ENCODE data around the gene SP4.

SP4 gene

DNA sequence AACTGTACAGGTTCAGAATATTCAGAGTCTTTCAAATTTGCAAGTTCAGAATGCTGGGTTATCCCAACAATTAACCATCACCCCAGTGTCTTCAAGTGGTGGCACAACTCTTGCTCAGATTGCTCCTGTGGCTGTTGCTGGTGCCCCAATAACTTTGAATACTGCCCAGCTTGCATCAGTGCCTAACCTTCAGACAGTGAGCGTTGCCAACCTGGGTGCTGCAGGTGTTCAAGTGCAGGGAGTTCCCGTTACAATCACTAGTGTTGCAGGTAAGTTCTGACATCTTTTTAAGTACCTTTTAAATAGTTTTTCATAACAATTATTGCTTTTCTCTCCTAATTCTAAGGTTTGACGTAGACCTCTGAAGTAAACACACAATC is 2.7 kb downstream of the SP4 start:
- DNase-seq (ENCODE audit: extremely low spot score, insufficient read length, low read depth): no peak
- no peak for FAIRE-seq

DNA sequence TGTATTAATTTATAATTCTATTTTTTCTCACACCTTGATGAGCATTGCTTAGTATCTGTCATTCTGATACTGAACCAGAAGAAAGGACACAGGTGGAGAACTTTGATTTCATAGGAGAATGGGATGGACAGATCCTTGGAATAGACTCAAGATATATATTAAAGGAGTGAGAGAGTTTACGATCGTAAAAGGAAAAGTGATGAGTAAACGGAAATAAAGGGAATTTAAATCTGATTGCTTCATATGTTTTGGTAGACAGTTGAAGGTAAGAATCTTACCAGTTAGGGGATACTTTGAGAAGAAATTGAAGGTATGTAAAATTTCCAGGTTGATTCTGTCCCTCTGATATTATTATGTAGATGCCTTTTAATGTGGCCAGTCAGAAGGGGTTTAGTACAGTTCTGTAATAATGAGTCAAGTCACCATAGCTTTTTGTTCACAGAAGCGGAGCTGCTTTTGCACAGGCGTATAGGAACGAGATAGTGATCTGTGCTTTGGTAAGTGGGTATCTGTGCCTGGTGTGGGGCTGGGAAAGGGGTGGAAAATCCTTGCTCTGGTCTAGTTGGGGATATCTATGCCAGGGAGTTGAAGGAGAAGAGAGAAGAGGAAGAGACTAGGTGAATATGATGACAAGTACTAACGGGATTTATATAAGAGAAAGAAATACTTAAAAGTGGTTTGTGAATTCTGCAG is 15.4 kb downstream of the SP4 start:
- DNase-seq (ENCODE audit: extremely low spot score, insufficient read length, low read depth) (no peak), FAIRE-seq (no peak)

DNA sequence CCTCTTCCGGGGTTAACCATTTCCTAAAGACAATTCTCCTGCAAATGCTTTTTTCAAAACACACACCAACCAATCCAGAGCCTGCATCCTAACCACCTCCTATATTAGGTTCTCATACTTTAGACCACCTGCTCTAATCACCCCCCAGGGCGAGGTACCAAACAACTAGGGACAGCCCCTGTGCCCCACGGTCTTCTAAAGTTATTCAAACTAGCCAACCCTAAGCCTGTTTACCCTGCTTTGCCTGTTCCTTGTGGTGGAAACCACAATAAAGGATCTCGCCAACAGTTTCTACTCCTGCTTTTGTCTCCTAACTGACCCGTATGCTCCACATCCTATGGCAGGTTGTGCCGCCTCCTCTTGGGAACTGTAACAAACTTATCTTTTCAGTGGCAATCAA is 21.1 kb downstream of the SP4 start:
- FAIRE-seq: no peak
- DNase-seq (ENCODE audit: extremely low spot score, insufficient read length, low read depth): no peak

DNA sequence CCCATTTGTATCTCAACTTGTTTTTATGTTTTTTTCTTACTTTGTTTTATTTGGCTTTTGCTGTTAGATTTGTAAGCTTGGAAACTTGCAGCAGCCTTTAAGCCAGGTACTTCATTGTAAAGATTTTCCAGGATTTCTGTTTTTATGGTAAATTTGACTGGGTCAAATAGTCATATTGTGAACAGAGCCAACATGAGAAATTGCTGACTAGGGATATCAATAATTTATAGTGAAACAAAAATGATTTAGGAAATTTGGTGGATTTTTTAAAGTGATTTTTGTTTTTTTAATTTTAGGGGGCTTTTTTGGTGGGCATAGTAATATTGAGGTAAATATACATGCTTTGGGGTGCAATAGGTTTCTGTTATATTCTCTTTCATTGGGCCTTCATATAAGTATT is 22.2 kb downstream of the SP4 start:
- DNase-seq (ENCODE audit: extremely low spot score, insufficient read length, low read depth) (no peak), FAIRE-seq (no peak)

DNA sequence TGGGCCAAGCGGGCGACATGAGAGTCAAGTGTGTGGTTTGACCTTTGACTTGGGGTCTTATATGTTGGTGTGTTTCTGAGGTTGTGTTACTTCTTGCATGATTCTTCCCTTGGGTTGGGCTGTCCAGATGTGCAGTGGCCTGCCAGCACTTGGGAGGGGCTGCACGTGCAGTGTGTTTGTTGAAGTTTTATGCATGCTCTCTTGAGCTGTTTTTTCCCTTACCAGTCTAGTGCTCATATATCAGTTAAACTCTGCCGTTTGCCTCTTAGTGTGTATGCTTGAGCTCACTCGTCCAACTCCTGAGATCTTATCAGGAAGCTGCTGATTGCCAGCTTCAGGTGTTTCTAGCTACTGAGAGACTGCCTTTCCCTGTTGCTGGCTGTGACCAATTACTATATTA is 23.1 kb downstream of the SP4 start:
- DNase-seq (ENCODE audit: extremely low spot score, insufficient read length, low read depth) (no peak), FAIRE-seq (no peak)

DNA sequence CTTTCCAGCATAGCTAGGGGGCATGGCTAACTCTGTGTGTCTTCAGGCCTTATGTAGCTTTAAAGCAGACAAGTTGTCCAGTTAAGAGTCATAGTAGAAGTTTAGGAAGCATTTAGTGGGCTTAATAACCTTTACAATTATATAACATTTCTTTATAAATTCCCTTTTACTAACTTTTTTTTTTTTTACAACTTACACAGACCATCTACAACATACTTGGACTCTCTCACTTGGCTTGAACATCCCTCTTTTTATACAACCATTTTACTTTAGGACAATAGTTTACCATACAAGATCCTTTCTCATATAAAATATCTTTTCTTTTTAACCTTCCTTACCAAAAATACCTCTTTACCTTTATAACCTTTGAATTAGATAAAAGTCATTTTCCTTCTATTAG is 26.3 kb downstream of the SP4 start:
- FAIRE-seq: no peak
- DNase-seq (ENCODE audit: extremely low spot score, insufficient read length, low read depth): no peak

DNA sequence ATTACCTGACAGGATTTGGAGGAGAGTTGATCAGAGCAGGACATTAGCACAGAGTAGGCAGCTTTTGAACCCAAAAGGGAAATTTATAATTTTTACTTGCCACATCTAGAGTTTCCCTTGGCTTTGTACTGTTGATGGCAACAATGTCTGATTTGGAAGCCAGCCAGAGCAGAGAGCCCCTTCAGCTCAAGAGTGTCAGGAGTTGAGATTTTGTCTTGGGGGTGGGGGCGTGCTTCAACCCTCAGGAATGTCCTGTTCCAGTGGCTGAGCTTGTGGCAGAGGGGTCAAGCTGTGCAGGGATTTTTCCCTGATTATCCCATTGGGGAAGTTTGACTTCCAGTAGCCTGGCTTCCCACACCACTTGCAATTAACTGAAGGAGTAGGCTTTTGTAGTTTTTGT is 27.0 kb downstream of the SP4 start:
- no peak for FAIRE-seq
- no peak for DNase-seq (ENCODE audit: extremely low spot score, insufficient read length, low read depth)

DNA sequence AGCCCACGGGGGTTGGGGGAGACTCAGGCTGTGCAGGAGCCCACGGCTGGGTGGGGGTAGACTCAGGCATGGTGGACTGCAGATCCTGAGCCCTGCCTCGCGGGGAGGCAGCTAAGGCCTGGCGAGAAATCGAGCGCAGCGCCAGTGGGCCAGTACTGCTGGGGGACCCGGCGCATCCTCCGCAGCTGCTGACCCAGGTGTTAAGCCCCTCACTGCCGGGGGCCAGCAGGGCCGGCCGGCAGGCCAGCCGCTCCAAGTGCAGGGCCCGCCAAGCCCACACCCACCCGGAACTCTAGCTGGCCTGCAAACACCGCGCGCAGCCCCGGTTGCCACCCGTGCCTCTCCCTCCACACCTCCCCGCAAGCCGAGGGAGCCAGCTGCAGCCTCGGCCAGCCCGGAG is 33.4 kb downstream of the SP4 start:
- FAIRE-seq (no peak), DNase-seq (ENCODE audit: extremely low spot score, insufficient read length, low read depth) (no peak)

DNA sequence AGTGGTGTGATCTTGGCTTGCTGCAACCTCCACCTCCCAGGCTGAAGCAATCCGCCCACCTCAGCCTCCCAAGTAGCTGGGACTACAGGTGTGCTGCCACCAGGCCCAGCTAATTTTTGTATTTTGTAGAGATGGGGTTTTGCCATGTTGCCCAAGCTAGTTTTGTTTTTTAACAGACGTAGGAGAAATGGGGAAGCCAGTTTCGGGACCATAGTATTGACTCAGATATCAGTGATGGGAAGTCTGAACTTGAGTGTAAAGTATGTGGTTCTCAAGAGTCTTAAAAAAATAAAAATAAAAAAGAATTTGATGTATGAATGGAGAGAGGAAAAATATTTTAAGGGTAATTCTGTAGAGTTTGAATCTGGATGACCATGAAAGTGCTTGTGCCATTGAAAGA is 34.2 kb downstream of the SP4 start:
- no peak for FAIRE-seq

DNA sequence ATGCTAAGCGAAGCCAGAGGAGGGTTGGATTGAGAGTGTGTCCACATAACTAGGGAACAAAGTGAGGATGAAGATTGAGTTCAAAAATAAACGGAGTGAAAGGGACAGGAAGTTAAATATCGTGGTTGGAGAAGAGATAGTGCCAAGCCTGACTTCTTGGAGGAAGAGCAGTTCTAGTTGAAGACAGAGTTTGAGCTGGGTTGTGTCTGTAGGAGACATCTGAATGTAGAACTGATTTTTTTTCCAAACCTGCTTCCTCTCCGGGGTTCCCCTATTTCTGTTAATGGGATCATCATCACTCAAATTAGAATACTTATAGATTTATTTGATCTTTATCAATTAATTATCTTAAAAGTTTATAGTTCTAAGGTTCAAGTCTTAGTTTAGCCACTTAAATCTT is 35.6 kb downstream of the SP4 start:
- FAIRE-seq (no peak), DNase-seq (ENCODE audit: extremely low spot score, insufficient read length, low read depth) (no peak)

More for the DNA sequence above, 34.2 kb downstream of the SP4 start:
- no peak for DNase-seq (ENCODE audit: extremely low spot score, insufficient read length, low read depth)

DNA sequence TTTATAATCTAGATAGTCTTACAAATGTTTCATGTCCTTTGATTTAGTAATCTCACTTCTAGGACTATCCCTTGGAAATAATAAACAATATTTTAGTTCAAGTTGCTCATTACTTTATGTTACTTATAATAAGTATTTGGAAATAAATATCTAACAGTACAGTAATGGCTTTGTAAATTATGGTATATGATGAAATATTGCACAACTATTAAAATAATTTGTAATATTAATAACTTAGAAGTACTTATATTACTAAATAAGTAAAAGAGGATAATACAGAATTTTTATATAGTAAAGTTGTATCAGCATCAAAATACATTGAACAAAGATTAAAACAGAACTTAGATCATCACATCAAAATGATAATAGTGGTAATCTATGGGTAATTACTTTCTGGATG is 41.1 kb downstream of the SP4 start:
- DNase-seq (ENCODE audit: extremely low spot score, insufficient read length, low read depth): no peak
- FAIRE-seq: no peak

DNA sequence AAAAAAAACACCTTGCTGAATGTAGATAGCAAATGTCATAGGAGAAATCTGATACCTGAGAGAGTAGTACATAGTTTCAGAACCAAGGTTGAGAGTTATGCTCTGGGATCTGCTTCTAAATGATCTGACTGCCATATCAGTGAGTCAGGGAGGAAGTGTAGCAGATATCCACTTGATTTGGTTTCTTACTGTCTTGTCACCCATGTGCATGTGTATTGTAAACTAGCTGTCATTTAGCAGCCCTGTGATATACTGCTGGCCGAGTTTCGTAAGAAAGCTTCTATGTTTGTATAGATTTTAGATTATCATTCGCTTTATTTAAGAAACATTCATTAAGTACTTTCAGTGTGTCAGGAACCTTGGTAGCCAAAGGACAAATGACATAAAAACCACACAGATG is 42.0 kb downstream of the SP4 start:
- DNase-seq (ENCODE audit: extremely low spot score, insufficient read length, low read depth) (no peak), FAIRE-seq (no peak)

DNA sequence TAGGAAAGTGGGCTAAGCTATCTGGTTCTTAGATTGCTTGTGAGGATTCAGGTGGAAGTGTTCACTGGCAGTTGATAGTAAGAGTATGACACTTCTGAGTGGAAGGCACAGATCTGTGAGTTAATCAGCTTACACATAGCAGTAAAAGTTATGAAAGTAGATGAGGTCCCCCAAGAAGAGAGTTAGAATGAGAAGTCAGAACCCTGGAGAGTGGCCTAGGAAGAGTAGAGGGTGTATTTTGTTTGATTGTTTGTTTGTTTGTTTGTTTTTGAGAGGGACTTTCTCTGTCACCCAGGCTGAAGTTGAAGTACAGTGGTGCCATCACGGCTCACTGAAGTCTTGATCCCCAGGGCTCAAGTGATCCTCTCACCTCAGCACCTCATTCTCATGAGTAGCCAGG is 44.1 kb downstream of the SP4 start:
- FAIRE-seq (no peak), DNase-seq (ENCODE audit: extremely low spot score, insufficient read length, low read depth) (no peak)

DNA sequence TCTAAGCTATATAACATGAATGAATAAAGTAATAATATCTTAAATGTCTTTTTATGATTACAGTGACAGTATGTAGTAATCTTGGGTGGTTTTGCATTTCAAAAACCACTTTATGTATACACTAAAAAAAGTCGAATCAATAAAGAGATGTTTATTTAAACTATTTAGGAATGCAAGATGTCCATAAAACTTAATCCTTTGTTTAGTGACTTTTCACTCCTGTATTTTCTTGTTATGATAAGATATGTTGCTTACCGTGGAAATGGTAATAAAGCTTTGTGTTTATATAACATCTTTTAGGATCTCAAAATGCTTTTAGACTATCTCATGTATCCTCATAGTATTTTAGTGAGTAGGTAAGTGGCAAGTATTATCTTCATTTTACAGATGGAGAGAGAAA is 48.5 kb downstream of the SP4 start:
- no peak for FAIRE-seq

DNA sequence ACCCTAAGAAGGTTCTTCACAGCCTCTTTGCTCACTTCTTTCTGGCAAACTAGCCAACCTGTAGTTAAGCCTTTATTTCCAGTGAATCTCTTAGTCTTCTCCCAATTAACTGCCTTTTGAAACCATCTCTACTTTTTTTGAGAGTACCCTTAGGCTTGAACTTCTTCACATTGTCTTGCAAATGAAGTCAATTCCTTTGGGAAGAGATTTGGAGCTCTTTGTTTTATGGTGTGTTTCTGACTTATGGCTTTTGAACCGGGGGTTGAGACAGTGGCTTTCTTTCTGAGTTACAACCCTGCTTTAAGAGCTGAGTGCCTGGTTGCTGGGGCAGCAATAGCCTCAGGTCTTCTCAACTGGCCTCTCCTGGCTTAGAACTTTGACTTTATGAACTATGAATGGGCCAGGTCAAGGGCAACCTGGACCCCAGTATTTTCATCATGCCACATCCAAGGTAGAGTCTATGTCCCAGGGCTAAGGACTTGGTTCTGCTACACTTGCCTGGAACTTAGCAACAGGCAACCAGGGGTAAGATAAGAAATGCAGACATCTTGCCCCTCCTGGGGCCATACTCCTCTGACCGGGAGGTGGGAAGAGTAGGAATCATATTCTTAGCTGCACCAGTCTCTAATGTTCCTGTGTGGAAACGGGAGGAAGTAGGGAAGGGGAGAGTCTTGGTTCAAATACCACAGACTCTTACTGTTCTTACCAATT is 53.0 kb downstream of the SP4 start:
- FAIRE-seq: no peak
- DNase-seq (ENCODE audit: extremely low spot score, insufficient read length, low read depth): no peak

More for the DNA sequence above, 48.5 kb downstream of the SP4 start:
- no peak for DNase-seq (ENCODE audit: extremely low spot score, insufficient read length, low read depth)

DNA sequence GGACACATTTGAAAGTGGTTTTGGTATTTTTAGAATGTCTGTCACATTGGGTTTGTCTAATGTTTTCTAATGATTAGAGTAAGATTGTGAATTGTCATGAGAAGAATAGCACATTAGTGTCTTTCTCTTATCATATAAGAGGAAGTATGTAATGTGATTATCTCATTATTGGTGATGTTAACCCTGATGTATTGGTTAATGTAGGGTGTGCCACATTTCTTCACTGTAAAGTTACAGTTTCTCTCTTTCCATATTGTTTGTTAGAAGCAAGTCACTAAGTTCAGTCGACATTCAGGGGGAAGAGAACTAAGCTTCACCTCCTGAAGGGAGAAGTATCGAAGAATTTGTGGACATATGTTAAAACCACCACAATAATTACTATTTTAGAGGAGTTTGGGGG is 58.6 kb downstream of the SP4 start:
- no peak for DNase-seq (ENCODE audit: extremely low spot score, insufficient read length, low read depth)
- FAIRE-seq: no peak

DNA sequence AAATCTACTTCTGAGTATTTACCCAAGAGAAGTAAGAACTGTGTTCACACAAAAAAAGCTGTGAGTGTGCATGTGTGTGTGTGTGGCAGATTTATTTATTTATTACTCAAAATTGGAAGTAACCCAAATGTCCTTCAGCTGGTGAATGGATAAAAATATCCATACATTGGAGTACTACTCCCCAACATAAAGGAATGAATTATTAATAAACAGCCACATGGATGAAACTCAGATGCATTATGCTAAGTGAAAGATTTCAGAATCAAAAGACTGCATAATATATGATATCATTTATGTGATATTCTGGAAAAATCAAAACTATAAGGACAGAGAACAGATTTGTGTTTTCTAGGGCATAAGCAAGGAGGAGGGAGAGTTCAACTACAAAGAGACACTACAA is 67.8 kb downstream of the SP4 start:
- DNase-seq (ENCODE audit: extremely low spot score, insufficient read length, low read depth): no peak
- FAIRE-seq: no peak

DNA sequence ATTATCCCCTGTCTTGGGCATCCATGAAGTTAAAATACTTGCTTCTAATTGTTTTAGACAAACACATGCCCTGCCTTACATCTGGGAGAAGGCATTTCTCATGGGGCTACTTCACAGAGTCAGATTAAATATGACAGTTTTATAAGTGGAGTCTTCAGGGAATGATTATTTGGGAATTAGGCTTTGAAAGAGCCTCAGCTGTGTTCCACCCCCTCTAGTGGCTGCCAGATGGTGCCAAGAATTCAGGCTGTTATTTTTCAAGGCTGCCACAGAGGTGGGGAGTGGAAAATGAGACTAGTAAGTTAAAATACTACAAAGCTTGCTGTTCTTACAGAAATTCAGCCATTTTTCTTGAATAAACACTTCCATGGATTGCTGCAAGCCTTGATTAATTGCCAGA is 69.2 kb downstream of the SP4 start:
- no peak for FAIRE-seq
- DNase-seq (ENCODE audit: extremely low spot score, insufficient read length, low read depth): no peak

DNA sequence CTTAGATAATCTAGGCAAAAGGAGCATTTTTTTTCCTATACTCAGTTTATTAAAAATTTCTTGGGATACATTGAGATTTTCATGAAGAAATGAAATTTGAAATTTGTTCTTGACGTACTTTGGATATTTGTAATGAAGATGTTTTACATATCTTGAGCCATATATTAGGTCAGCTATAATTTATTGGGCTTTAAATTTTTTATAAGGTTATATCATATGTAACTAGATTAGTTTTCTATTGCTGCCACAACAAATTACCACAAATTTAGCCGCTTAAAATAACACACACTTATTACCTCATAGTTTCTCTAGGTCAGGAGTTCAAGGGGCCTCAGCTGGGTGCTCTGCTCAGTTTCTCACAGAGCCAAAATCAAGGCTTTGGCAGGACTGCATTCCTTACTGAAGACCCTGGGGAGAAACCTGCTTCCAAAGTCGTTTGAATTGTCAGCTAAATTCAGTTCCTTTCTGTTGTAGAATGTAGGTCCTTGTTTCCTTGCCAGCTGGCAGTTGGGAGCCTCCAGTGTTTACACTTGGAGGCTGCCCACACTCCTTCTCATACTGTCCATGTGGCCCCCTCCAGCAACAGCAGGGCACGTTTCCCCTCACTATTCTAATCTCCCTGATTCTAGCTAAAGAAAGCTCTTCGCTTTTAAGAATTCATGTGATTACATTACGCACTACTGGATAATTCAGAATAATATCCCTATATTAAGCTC is 72.4 kb downstream of the SP4 start:
- DNase-seq (ENCODE audit: extremely low spot score, insufficient read length, low read depth): no peak
- FAIRE-seq: no peak

DNA sequence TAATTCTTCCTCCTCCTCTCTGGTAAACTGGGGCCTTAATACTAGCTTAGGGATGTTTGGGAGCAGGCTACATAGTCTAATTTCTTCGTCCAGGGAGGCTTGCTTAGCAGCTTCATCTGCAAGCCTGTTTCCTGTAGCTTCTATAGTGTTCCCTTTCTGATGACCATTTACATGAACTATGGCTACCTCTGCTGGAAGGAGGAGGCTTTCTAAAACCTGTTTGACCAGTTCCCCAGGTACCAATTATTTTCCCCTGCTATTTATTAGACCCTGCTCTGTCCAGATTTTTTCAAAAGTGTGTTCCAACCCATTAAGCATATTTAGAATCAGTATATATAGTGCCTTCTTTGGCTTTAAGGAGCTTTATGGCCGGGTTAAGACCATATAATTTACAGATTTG is 76.1 kb downstream of the SP4 start:
- DNase-seq (ENCODE audit: extremely low spot score, insufficient read length, low read depth) (no peak), FAIRE-seq (no peak)

DNA sequence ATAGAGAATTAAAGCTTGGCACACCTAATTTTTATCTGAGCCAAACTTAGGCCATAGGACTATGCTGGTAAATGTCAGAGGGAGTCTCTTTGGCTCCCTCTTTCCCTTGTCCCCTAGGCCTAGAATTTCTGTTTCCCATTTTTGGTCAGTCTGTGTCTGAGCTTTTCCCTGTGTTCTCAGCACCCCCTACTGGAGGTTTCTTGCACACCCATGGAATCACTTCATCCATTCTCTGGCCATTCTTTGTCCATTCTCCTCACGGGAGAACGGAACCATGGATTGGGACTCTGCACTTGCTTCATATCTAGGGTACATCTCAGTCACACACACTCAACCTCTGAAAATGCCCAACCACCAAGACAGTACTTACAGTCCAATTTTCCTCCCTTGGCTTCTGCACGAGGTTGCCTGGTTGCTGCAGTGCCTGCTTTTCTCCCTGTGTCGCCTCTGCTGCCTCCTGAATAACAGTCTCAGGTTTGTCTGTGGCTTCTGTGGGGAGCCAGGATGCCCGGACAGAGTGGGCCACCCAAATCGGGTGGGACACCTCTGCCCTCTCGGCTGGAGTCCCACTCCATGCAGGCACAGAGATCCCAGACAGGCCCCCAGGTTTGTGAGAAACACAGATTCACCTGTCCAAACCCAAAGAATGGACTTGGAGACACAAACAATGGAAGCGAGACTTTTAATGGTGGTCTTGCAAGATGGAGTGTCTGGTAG is 79.9 kb downstream of the SP4 start:
- FAIRE-seq (peak; percentile 57), DNase-seq (ENCODE audit: extremely low spot score, insufficient read length, low read depth) (no peak)

All from GM18507 (cell line).